ENCODE data around the gene BCO2. TPM values are rescaled to one million over a fixed set of nuclear protein-coding genes. Genes with fewer than 3 reads are reported as not detected.

BCO2 gene
- total RNA-seq, 4 donors from 2014 or later = 2.9 to 5.8 (median 4.2) TPM

DNA sequence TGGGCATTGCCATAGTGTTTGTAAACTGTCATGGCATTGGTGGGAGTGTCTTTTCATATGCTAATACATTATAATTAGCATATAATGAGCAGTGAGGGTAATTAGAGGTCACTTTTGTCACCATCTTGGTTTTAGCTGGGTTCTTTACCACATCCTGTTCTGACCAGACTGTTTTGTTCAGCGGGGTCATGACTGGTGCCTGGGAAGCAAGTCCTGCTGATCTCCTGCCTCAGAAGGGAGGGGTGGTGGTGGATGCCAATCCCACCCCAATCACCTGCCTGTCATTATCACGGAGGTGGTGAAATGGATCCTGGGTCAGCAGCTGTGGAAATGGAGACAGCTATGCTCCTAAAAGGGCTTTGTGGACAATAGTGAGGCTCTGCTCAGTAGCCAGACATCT is 42.6 kb upstream of the BCO2 start:
- Histone ChIP-seq H3K4me3 (no peak overlapping the region), H3K36me3 (no peaks in the 10 kb centered on the region), H3K9me3 (no peaks in the 10 kb centered on the region), H3K27me3 (no peaks in the 10 kb centered on the region), H3K4me1 (peaks cover 0 to 22% of the 10 kb centered on the region in 2 donors), H3K27ac (no peak overlapping the region)
- TF ChIP-seq POLR2A (IDR thresholded peaks at IDR 0.05) = no peak
- TF ChIP-seq, protein P1, sequence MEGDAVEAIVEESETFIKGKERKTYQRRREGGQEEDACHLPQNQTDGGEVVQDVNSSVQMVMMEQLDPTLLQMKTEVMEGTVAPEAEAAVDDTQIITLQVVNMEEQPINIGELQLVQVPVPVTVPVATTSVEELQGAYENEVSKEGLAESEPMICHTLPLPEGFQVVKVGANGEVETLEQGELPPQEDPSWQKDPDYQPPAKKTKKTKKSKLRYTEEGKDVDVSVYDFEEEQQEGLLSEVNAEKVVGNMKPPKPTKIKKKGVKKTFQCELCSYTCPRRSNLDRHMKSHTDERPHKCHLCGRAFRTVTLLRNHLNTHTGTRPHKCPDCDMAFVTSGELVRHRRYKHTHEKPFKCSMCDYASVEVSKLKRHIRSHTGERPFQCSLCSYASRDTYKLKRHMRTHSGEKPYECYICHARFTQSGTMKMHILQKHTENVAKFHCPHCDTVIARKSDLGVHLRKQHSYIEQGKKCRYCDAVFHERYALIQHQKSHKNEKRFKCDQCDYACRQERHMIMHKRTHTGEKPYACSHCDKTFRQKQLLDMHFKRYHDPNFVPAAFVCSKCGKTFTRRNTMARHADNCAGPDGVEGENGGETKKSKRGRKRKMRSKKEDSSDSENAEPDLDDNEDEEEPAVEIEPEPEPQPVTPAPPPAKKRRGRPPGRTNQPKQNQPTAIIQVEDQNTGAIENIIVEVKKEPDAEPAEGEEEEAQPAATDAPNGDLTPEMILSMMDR (IDR thresholded peaks at IDR 0.05 in 4 of 5, conservative IDR thresholded peaks at IDR 0.05 in 1 of 5) = no peak
- DNase-seq = no peak
- peak in 1 of 2 donors; percentile 19 for ATAC-seq
- intact Hi-C loops (cut with DNase I; ENCODE audit: low total_unique reads) (loop anchor here (5.0 kb wide), 1 partner anchor 330 kb away; no protein-coding TSS in a partner anchor), in situ Hi-C loops (cut with MboI; ENCODE audit: low sequenced_read_pairs in 4 of 4) (no loop called here)

DNA sequence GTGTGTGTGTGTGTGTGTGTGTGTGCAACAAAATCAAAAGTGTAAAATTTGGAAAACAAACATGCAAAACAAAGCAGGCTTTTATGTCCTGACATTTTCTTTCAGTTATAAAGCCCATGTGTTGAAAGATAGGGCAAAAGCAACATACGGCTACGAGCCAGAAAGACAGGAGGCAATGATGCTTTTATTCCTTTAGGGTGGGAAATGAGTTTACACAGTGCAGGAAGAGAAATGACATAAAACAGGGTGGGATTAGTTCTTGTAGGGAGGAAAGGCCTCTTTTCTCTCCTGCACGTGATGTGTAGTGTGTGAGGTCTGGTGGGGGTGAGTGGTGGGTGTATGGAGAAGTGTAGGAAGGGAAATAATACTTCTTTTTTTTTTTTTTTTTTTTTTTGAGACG is 40.8 kb upstream of the BCO2 start:
- Histone ChIP-seq H3K4me1 (peaks cover 0 to 14% of the 10 kb centered on the region in 2 donors), H3K4me3 (no peak overlapping the region), H3K27ac (no peak overlapping the region), H3K27me3 (no peaks in the 10 kb centered on the region), H3K36me3 (no peaks in the 10 kb centered on the region), H3K9me3 (no peaks in the 10 kb centered on the region)
- DNase-seq (no peak), ATAC-seq (no peak)
- in situ Hi-C loops (cut with MboI; ENCODE audit: low sequenced_read_pairs in 4 of 4) = no loop called here
- intact Hi-C loops (cut with DNase I; ENCODE audit: low total_unique reads) = loop anchor here (5.0 kb wide), 1 partner anchor 328 kb away; no protein-coding TSS in a partner anchor
- TF ChIP-seq POLR2A (IDR thresholded peaks at IDR 0.05) = no peak
- TF ChIP-seq, protein P1 (IDR thresholded peaks at IDR 0.05 in 4 of 5, conservative IDR thresholded peaks at IDR 0.05 in 1 of 5) = no peak

- Histone ChIP-seq H3K36me3 (no peaks in the 10 kb centered on the region), H3K27me3 (no peaks in the 10 kb centered on the region), H3K27ac (no peak overlapping the region), H3K9me3 (no peaks in the 10 kb centered on the region), H3K4me1 (no peaks in the 10 kb centered on the region), H3K4me3 (no peak overlapping the region)
- TF ChIP-seq, protein P1 (IDR thresholded peaks at IDR 0.05 in 4 of 5, conservative IDR thresholded peaks at IDR 0.05 in 1 of 5) = no peak
- TF ChIP-seq POLR2A (IDR thresholded peaks at IDR 0.05) = no peak
- in situ Hi-C loops (cut with MboI; ENCODE audit: low sequenced_read_pairs in 4 of 4) = no loop called here
- DNase-seq (no peak), ATAC-seq (no peak)
- intact Hi-C loops (cut with DNase I; ENCODE audit: low total_unique reads) = no loop called here
Observed at GRCh38 chr11:112143597-112143996, 31.7 kb upstream of the BCO2 start.

GRCh38 chr11:112150517-112150916 is 24.8 kb upstream of the BCO2 start:
- ATAC-seq = no peak
- Histone ChIP-seq H3K4me3 (no peak overlapping the region), H3K9me3 (no peaks in the 10 kb centered on the region), H3K4me1 (no peaks in the 10 kb centered on the region), H3K36me3 (no peaks in the 10 kb centered on the region), H3K27me3 (no peaks in the 10 kb centered on the region), H3K27ac (no peak overlapping the region)
- in situ Hi-C loops (cut with MboI; ENCODE audit: low sequenced_read_pairs in 4 of 4) (no loop called here), intact Hi-C loops (cut with DNase I; ENCODE audit: low total_unique reads) (no loop called here)
- no peak for DNase-seq
- no peak for TF ChIP-seq POLR2A (IDR thresholded peaks at IDR 0.05)
- TF ChIP-seq, protein P1 (IDR thresholded peaks at IDR 0.05 in 4 of 5, conservative IDR thresholded peaks at IDR 0.05 in 1 of 5) = no peak
